HUES48 (cell line): Measurements from ENCODE around the gene USF2.

Experiments used
- H3K27ac ChIP-seq: one replicate; pipeline ENCODE4 v1.7.0; 2013; ENCODE audit warnings: low read depth, low read length, inconsistent platforms
- H3K27me3 ChIP-seq: 2 replicates; pipeline ENCODE4 v1.6.1; 2013; ENCODE audit warnings: mild to moderate bottlenecking, low read length; ENCODE audit not compliant: control insufficient read depth, insufficient read depth
- H3K36me3 ChIP-seq: 2 replicates; pipeline ENCODE4 v1.6.1; 2013; ENCODE audit warnings: low read length; ENCODE audit not compliant: control insufficient read depth, insufficient read depth
- H3K4me1 ChIP-seq: 2 replicates; pipeline ENCODE4 v1.6.1; 2013; ENCODE audit warnings: mild to moderate bottlenecking, low read length; ENCODE audit not compliant: control insufficient read depth, insufficient read depth
- H3K4me3 ChIP-seq: 2 replicates; pipeline ENCODE4 v1.5.1; 2013; ENCODE audit warnings: mild to moderate bottlenecking, low read depth, low read length
- H3K9ac ChIP-seq: 2 replicates; pipeline ENCODE4 v1.6.1; 2013; ENCODE audit warnings: mild to moderate bottlenecking, low read depth, low read length, moderate library complexity
- H3K9me3 ChIP-seq: 2 replicates; pipeline ENCODE4 v1.6.1; 2013; ENCODE audit warnings: low read length; ENCODE audit not compliant: control insufficient read depth, insufficient read depth

USF2 gene

DNA sequence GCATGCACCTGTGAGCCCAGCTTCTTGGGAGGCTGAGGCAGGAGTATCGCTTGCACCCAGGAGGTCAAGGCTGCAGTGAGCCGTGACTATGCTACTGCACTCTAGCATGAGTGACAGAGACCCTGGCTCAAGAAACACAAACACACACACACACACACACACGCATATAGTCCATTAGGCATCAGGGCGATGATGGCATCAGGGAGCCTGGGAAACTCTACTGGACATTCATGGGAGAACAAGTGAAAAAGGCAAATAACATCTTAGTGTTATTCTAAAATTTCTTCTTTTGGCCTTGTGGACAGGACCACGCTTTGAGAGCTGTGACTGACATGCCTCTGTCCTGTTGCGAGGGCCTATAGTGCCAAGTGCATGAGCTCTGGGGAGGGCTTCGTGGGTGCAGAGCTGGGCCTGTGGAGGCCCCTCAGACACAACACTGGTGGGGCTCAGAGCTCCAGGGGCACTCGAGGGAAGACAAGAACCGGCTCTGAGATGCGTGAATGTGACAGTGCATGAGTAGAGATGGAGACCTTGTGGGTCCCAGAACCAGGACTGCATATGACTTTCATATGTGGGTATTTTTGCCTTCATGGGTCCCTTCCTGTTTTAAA, 8.0 kb upstream of the USF2 start:
- no peaks in the 10 kb centered on the region for H3K9me3 ChIP-seq
- H3K27me3 ChIP-seq, result no peaks in the 10 kb centered on the region
- H3K4me3 ChIP-seq, result no peak overlapping the region
- H3K36me3 ChIP-seq, result peaks cover 76% of the 10 kb centered on the region
- no peak overlapping the region for H3K27ac ChIP-seq
- H3K9ac ChIP-seq, result no peak overlapping the region
- H3K4me1 ChIP-seq, result no peaks in the 10 kb centered on the region

DNA sequence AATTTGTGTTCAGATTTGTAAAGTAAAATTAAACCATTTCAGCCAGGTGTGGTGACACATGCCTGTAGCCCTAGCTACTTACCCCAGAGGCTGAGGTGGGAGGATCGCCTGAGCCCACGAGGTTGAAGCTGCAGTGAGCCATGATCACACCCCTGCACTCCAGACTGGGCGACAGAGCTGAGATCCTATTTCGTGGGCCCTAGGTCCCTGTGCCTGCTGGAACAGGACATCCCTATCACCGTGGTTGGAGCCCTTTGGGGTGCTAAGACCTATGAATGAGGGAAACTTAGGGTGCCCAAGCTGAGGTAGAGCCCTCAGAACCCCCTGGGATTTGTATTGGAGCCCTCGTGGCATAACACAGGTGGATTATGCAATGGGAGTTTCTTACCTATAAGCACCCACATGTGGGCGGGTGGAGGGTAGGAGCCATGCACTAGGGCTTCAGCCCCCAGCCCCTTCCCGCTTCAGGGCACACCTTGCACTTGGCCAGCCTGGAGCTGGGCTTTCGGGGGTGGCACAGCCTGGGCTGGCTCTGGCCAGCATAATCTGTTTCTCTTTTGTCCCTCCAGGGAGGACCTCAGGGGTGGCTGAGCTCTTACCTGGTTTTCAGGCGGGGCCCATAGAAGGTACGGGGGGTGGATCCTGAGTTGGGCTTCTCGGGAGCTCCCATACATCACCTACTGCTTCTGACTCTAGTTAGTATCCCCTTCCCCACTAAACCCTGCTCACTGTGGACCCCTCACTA, 7.2 kb upstream of the USF2 start:
- Histone ChIP-seq H3K27me3 (no peaks in the 10 kb centered on the region), H3K4me3 (no peak overlapping the region), H3K9ac (no peak overlapping the region), H3K27ac (peak overlapping the region; percentile 31), H3K9me3 (no peaks in the 10 kb centered on the region), H3K4me1 (no peaks in the 10 kb centered on the region), H3K36me3 (peaks cover 79% of the 10 kb centered on the region)

DNA sequence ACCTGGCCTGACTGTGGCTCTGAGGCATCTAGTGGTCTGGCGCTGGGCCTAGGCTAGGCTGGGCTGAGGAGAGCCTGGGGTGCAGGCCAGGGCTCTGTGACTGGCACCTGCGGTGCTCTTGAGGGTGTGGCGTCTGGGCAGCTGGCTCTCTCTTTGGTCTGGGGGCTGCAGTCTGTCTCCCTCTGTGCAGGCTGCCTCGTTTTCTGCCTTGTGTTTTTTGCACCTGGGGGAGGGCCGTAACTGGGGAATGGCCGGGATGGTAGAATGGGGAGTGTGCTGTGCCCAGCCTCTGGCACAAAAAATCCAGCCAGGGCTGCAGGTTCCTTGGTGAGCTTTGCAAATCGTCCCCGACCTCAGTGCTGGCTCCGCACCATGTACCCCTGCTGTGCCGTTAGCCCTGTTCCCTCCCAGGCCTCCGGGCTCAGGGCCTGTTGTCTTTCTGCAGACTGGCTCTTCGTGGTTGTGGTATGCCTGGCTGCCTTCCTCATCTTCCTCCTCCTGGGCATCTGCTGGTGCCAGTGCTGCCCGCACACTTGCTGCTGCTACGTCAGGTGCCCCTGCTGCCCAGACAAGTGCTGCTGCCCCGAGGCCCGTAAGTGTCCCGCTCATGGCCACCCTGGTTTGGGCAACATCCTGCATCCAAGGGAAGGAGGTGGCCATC, 6.5 kb upstream of the USF2 start:
- peaks cover 78% of the 10 kb centered on the region for H3K36me3 ChIP-seq
- peaks cover 3% of the 10 kb centered on the region; the same call in 1 of the 2 replicates for H3K4me1 ChIP-seq
- H3K27me3 ChIP-seq, result no peaks in the 10 kb centered on the region
- H3K4me3 ChIP-seq, result no peak overlapping the region
- no peaks in the 10 kb centered on the region for H3K9me3 ChIP-seq
- H3K9ac ChIP-seq, result no peak overlapping the region
- H3K27ac ChIP-seq, result peak overlapping the region; percentile 31

DNA sequence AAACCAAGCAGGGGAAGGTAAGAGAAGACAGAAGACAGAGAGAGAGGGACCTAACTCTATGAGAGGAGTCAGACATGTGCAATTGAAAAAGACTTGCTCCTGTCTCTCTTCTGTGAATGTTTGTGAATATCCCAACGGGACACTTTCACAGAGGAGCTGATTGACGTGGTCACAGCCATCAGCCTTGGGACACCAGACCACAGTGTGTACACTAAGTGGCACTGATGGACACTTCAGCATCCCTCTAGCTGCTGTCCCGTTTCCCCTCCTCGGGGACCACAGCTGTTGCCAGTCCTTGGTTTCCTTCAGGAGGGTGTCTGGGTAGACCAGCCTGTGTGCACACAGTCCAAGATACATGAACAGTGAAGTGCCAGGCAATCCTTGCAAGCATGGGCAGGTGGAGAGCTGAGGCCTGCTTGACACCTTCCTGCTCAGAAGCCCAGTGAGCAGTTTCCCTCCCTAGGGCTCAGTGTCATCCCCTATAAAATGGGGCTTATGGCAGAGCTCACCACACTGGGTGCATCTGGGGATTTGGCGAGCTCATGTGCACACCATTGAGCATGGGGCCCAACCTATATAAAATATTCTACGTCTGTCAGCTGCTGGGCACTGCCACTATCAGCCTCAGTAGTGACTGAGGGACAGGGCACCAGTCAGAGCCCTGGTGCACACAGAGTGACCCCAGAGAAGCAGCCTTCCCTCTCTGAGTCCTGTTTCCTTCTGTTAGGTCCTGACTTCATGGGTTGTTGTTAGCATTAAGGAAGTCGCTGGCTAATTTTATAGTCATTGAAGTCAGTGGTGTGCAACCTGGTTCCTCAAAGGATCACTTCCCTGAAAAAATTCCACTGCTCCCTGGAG, 4.3 kb upstream of the USF2 start:
- Histone ChIP-seq H3K9me3 (no peaks in the 10 kb centered on the region), H3K27me3 (no peaks in the 10 kb centered on the region), H3K36me3 (peaks cover 60% of the 10 kb centered on the region), H3K9ac (no peak overlapping the region), H3K4me3 (no peak overlapping the region), H3K4me1 (peaks cover 7% of the 10 kb centered on the region; the same call in 1 of the 2 replicates), H3K27ac (no peak overlapping the region)

DNA sequence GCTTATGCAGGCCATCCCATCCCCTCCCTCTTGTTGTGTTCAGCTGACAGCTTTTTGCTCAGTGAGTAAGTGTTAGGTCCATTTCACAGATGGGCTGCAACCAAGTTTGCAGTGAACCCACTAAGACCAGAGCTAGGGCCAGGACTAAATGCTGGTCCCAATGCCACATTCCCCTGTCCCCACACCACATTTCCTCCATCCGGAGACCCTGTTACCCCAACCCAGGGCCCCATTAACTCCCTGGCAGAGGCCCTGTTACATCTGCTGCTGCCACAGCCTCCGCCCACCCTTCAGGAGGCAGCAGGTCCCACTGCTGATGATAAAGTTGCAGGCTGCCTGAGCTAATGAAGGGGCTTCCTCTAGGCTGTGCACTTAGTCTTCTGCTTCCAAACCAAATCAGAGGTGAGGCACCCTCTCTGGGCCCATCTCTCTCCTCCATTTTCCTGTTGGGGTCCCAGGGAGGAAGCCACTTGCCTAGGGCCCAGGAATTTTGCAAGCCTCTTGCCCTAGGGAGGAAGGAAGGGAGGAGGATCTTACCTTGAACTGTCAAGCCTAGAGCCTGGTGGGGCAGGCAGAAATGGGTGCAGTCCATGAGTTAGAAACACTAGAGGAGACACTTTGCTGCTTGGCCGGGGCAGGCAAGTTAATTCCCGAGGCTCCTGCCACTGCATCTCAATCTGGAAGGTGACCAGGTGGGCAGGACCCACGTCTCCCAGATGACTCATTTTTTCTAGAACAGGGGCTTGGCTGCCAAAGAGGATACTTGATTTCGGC, 3.4 kb upstream of the USF2 start:
- peaks cover 58% of the 10 kb centered on the region for H3K36me3 ChIP-seq
- peaks cover 7% of the 10 kb centered on the region; the same call in 1 of the 2 replicates for H3K4me1 ChIP-seq
- H3K9ac ChIP-seq, result no peak overlapping the region
- H3K4me3 ChIP-seq, result no peak overlapping the region
- no peak overlapping the region for H3K27ac ChIP-seq
- no peaks in the 10 kb centered on the region for H3K9me3 ChIP-seq
- no peaks in the 10 kb centered on the region for H3K27me3 ChIP-seq

DNA sequence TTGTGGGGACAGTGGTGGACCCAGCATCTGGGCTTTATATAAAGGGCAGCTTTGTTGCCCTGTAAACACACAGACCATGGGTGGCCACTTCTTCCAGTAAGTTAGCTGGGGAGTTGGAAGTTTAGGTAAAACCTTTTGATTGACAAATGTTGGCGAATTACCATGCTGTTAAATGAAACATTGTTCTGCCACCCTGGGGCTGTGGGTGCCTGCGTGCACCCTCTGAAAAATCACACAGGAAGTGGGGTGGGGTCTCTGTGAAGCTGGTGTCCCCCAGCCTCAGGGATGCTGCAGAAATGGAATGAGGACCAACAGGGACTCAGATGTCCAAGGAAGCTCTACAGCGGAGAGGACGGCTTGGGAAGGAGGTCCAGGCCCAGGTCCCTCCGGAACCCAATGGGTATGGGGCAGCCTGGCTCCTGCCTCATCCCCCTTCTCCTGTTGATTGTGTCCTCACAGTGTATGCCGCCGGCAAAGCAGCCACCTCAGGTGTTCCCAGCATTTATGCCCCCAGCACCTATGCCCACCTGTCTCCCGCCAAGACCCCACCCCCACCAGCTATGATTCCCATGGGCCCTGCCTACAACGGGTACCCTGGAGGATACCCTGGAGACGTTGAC, 2.8 kb upstream of the USF2 start:
- peaks cover 59% of the 10 kb centered on the region for H3K36me3 ChIP-seq
- no peak overlapping the region for H3K27ac ChIP-seq
- no peak overlapping the region for H3K9ac ChIP-seq
- no peak overlapping the region for H3K4me3 ChIP-seq
- no peaks in the 10 kb centered on the region for H3K9me3 ChIP-seq
- H3K4me1 ChIP-seq, result peaks cover 7% of the 10 kb centered on the region; the same call in 1 of the 2 replicates
- no peaks in the 10 kb centered on the region for H3K27me3 ChIP-seq

DNA sequence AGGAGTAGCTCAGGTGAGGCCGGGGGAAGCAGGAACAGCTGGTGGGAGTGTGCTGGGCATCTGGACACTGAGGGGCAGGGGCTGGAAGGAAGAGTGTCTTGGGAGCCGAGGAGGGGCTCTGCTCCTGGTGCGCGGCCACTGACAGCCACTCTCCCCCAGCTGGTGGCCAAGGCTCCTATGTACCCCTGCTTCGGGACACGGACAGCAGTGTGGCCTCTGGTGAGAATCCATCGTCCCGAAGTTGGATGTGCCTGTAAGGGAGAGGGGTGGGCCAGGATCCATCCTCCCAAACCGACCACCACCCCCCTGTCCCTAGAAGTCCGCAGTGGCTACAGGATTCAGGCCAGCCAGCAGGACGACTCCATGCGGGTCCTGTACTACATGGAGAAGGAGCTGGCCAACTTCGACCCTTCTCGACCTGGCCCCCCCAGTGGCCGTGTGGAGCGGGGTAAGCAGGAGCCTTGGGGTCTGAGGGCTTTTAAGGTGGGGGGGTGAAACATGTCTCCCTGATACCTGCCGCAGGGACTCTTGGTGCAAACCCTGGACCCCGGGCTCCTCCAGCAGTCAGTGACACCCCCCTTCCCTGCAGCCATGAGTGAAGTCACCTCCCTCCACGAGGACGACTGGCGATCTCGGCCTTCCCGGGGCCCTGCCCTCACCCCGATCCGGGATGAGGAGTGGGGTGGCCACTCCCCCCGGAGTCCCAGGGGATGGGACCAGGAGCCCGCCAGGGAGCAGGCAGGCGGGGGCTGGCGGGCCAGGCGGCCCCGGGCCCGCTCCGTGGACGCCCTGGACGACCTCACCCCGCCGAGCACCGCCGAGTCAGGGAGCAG, 2.0 kb upstream of the USF2 start:
- H3K9ac ChIP-seq, result no peak overlapping the region
- H3K36me3 ChIP-seq, result peaks cover 60% of the 10 kb centered on the region
- H3K4me3 ChIP-seq, result peak overlapping the region; percentile 65
- no peaks in the 10 kb centered on the region for H3K9me3 ChIP-seq
- no peaks in the 10 kb centered on the region for H3K27me3 ChIP-seq
- H3K27ac ChIP-seq, result peak overlapping the region; percentile 88
- peaks cover 7% of the 10 kb centered on the region; the same call in 1 of the 2 replicates for H3K4me1 ChIP-seq

DNA sequence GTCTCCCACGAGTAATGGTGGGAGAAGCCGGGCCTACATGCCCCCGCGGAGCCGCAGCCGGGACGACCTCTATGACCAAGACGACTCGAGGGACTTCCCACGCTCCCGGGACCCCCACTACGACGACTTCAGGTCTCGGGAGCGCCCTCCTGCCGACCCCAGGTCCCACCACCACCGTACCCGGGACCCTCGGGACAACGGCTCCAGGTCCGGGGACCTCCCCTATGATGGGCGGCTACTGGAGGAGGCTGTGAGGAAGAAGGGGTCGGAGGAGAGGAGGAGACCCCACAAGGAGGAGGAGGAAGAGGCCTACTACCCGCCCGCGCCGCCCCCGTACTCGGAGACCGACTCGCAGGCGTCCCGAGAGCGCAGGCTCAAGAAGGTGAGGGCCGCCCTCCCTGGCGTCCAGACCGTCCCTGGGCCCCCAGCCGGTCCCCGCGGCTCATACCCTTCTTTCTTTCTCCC, 1.4 kb upstream of the USF2 start:
- Histone ChIP-seq H3K9ac (peak overlapping the region; percentile 69), H3K4me3 (peak overlapping the region; percentile 65), H3K4me1 (peaks cover 7% of the 10 kb centered on the region; the same call in 1 of the 2 replicates), H3K27me3 (no peaks in the 10 kb centered on the region), H3K36me3 (peaks cover 61% of the 10 kb centered on the region), H3K9me3 (no peaks in the 10 kb centered on the region), H3K27ac (peak overlapping the region; percentile 88)

DNA sequence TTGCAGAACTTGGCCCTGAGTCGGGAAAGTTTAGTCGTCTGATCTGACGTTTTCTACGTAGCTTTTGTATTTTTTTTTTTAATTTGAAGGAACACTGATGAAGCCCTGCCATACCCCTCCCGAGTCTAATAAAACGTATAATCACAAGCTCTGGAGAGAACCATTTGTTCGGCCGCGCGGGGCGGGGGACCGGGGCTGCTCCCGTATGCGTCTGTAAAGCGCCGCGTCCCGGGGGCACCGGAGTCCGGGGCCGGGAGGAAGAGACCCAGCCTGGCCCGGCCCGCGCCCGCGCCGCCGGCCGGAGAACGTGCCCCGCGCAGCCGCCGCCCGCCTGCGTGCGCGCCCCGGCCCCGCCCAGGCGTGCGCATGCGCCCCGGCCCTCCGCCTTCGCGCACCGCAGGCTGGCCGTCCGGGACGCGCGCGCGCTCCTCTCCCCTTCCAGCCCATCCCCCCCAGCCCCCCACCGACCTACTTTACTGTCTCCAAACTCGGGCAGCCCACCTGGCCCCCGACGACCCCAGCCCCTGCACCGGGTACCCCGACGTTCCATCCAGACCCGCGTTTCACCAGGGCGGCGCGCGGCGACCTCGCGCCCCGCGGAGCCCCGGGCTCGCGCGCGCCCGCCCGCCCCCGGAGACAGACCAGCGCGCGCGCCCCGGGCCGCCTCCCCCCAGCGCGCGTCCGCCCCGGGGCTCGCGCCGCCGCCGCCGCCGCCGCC, 785 bp upstream of the USF2 start:
- Histone ChIP-seq H3K27ac (peak overlapping the region; percentile 91), H3K27me3 (no peaks in the 10 kb centered on the region), H3K4me1 (peaks cover 7% of the 10 kb centered on the region; the same call in 1 of the 2 replicates), H3K4me3 (peak overlapping the region; percentile 65), H3K9me3 (no peaks in the 10 kb centered on the region), H3K36me3 (peaks cover 61% of the 10 kb centered on the region), H3K9ac (peak overlapping the region; percentile 72)
